ENCODE measurements around the gene CST1. TPM values are rescaled to one million over a fixed set of nuclear protein-coding genes. Genes with fewer than 3 reads are reported as not detected.
"Not testable (repeated sequence)": the region's sequence is repeated elsewhere in the genome, so short reads cannot be mapped to it uniquely, and the experiment has no call there.

Gene CST1
- total RNA-seq, 4 donors from 2014 or later: not detected

GRCh38 chr20:23744817-23745216 is 5.9 kb downstream of the CST1 start:
- Histone ChIP-seq H3K4me1 (no peaks in the 10 kb centered on the region), H3K36me3 (no peaks in the 10 kb centered on the region), H3K27ac (no peak overlapping the region), H3K4me3 (no peak overlapping the region), H3K9me3 (no peaks in the 10 kb centered on the region), H3K27me3 (no peaks in the 10 kb centered on the region)
- DNase-seq: no peak
- TF ChIP-seq POLR2A (IDR thresholded peaks at IDR 0.05) (no peak), CTCF (IDR thresholded peaks at IDR 0.05 in 4 of 5, conservative IDR thresholded peaks at IDR 0.05 in 1 of 5) (no peak)
- intact Hi-C loops (cut with DNase I; ENCODE audit: low total_unique reads): no loop called here
- in situ Hi-C loops (cut with MboI; ENCODE audit: low sequenced_read_pairs in 4 of 4): no loop called here
- no peak for ATAC-seq

- DNase-seq; H3K4me3 ChIP-seq; H3K27me3 ChIP-seq; H3K4me1 ChIP-seq; H3K36me3 ChIP-seq; intact Hi-C loops (cut with DNase I; ENCODE audit: low total_unique reads); ATAC-seq; H3K27ac ChIP-seq; H3K9me3 ChIP-seq; in situ Hi-C loops (cut with MboI; ENCODE audit: low sequenced_read_pairs in 4 of 4): not testable (repeated sequence)
Observed at GRCh38 chr20:23735391-23735790, 15.3 kb downstream of the CST1 start.

GRCh38 chr20:23734949-23735348 is 15.8 kb downstream of the CST1 start:
- ATAC-seq; H3K4me1 ChIP-seq; DNase-seq; intact Hi-C loops (cut with DNase I; ENCODE audit: low total_unique reads); H3K27me3 ChIP-seq; H3K36me3 ChIP-seq; H3K9me3 ChIP-seq; in situ Hi-C loops (cut with MboI; ENCODE audit: low sequenced_read_pairs in 4 of 4); H3K4me3 ChIP-seq; H3K27ac ChIP-seq: not testable (repeated sequence)

- H3K36me3 ChIP-seq; H3K9me3 ChIP-seq; in situ Hi-C loops (cut with MboI; ENCODE audit: low sequenced_read_pairs in 4 of 4); H3K27me3 ChIP-seq; H3K4me1 ChIP-seq; H3K27ac ChIP-seq; DNase-seq; ATAC-seq; H3K4me3 ChIP-seq; intact Hi-C loops (cut with DNase I; ENCODE audit: low total_unique reads): not testable (repeated sequence)
Observed at GRCh38 chr20:23734440-23734839, 16.3 kb downstream of the CST1 start.

- no peaks in the 10 kb centered on the region for H3K27me3 ChIP-seq
- intact Hi-C loops (cut with DNase I; ENCODE audit: low total_unique reads) (no loop called here), in situ Hi-C loops (cut with MboI; ENCODE audit: low sequenced_read_pairs in 4 of 4) (no loop called here)
- H3K4me1 ChIP-seq: no peaks in the 10 kb centered on the region
- H3K36me3 ChIP-seq: no peaks in the 10 kb centered on the region
- TF ChIP-seq POLR2A (IDR thresholded peaks at IDR 0.05) (no peak), CTCF (IDR thresholded peaks at IDR 0.05 in 4 of 5, conservative IDR thresholded peaks at IDR 0.05 in 1 of 5) (no peak)
- H3K27ac ChIP-seq: no peak overlapping the region
- DNase-seq: no peak
- H3K4me3 ChIP-seq: no peak overlapping the region
- H3K9me3 ChIP-seq: no peaks in the 10 kb centered on the region
- ATAC-seq: no peak
Observed at GRCh38 chr20:23727016-23727415, 23.7 kb downstream of the CST1 start.

- Histone ChIP-seq H3K27me3 (no peaks in the 10 kb centered on the region), H3K27ac (no peak overlapping the region), H3K9me3 (no peaks in the 10 kb centered on the region), H3K4me3 (no peak overlapping the region), H3K36me3 (no peaks in the 10 kb centered on the region), H3K4me1 (no peaks in the 10 kb centered on the region)
- in situ Hi-C loops (cut with MboI; ENCODE audit: low sequenced_read_pairs in 4 of 4): no loop called here
- intact Hi-C loops (cut with DNase I; ENCODE audit: low total_unique reads): no loop called here
- DNase-seq: no peak
- no peak for ATAC-seq
- no peak for TF ChIP-seq CTCF (IDR thresholded peaks at IDR 0.05 in 4 of 5, conservative IDR thresholded peaks at IDR 0.05 in 1 of 5)
- no peak for TF ChIP-seq POLR2A (IDR thresholded peaks at IDR 0.05)
Observed at GRCh38 chr20:23725102-23725501, 25.6 kb downstream of the CST1 start.
